K562 (cell line): ENCODE data around the gene ALDH3B2. TPM values are rescaled to one million over a fixed set of nuclear protein-coding genes. Genes with fewer than 3 reads are reported as not detected.

Experiments
- ATAC-seq: fragments of 200-7000 bp; cut with Tn5 transposase; 3 replicates; pipeline ENCODE4 v1.9.1; 2020; ENCODE audit warnings: moderate library complexity
- BruUV-seq: library from RNA; stranded (reverse); fragments of 400-500 nt; replicated peaks from 2 replicates; lab custom pipeline; 2021; lab: Mats Ljungman, UMichigan
- CTCF ChIA-PET: fragments of 300-600 bp; formaldehyde crosslinking; extraction: SDS; loops from one replicate; lab custom pipeline; 2021; ENCODE audit warnings: low intra/inter-chr PET ratio; lab: Yijun Ruan, JAX
- POLR2A ChIA-PET: fragments of 300-600, 350-650 bp; sonication (Branson Sonifier 250); formaldehyde crosslinking; extraction: SDS; loops from one replicate; lab custom pipeline; 2021; ENCODE audit warnings: antibody characterized with exemption, inconsistent platforms; lab: Yijun Ruan, JAX
- DNase-seq, 4 experiments: peaks; one replicate each; pipeline versions ENCODE4 v3.0.0 to v3.0.0-alpha.2; 2011 to 2018; ENCODE audit warnings: low spot score in 3 of 4, mixed read lengths in 3 of 4; ENCODE audit errors: extremely low read depth in 1 of 4
- FAIRE-seq: peaks from 2 replicates; lab custom pipeline; 2011; peaks lifted over from hg19 to GRCh38; lab: Jason Lieb, UNC
- H2AFZ ChIP-seq: 2 replicates; pipeline ENCODE4 v1.6.0; 2011; ENCODE audit warnings: low read depth, low read length, control low read depth, inconsistent platforms
- H3K27ac ChIP-seq: fragments of 200-600 bp; 3 replicates; pipeline ENCODE4 v1.8.0; 2011; ENCODE audit warnings: low read depth, mild to moderate bottlenecking, control low read depth, inconsistent platforms, low read length, moderate library complexity, mixed read lengths; ENCODE audit errors: extremely low read depth
- H3K27me3 ChIP-seq, 2 experiments: fragments of 300-600 bp in 1 of 2; 2 replicates in 1 of 2; 3 replicates in 1 of 2; pipeline versions ENCODE4 v1.6.0 to v1.8.0; 2011; ENCODE audit warnings: inconsistent platforms in 2 of 2, low read length in 2 of 2, mild to moderate bottlenecking in 1 of 2, mixed read lengths in 1 of 2, moderate library complexity in 1 of 2; ENCODE audit not compliant: control insufficient read depth in 2 of 2, insufficient read depth in 2 of 2
- H3K36me3 ChIP-seq: fragments of 300-600 bp; 3 replicates; pipeline ENCODE4 v1.8.0; 2011; ENCODE audit warnings: mild to moderate bottlenecking, low read length, inconsistent platforms; ENCODE audit not compliant: control insufficient read depth, insufficient read depth
- H3K4me1 ChIP-seq, 2 experiments: fragments of 200-600 bp in 1 of 2; replicated peaks in 1 of 2; 2 replicates in 1 of 2; 3 replicates in 1 of 2; pipeline versions ENCODE4 v1.5.1 to v1.8.0; 2011; ENCODE audit warnings: inconsistent platforms in 2 of 2, low read length in 2 of 2, mild to moderate bottlenecking in 1 of 2, mixed read lengths in 1 of 2, moderate library complexity in 1 of 2; ENCODE audit not compliant: control insufficient read depth in 2 of 2, insufficient read depth in 2 of 2
- H3K4me2 ChIP-seq: 2 replicates; pipeline ENCODE4 v1.6.1; 2011; ENCODE audit warnings: low read length, control low read depth, inconsistent platforms, mixed read lengths; ENCODE audit not compliant: insufficient read depth
- H3K4me3 ChIP-seq: fragments of 200-600 bp; sonication (generic), shearing (Covaris generic); 2 replicates; pipeline ENCODE4 v1.5.1; 2016; ENCODE audit warnings: control low read depth, inconsistent platforms
- H3K79me2 ChIP-seq: fragments of 200-600 bp; 3 replicates; pipeline ENCODE4 v1.8.0; 2011; ENCODE audit warnings: low read length, inconsistent platforms; ENCODE audit not compliant: control insufficient read depth, insufficient read depth
- H3K9ac ChIP-seq, 2 experiments: 2 replicates each; pipeline versions ENCODE4 v1.6.0 to v1.6.1; 2011; ENCODE audit warnings: low read depth in 2 of 2, low read length in 2 of 2, control low read depth in 1 of 2, inconsistent platforms in 1 of 2, mild to moderate bottlenecking in 1 of 2, mixed read lengths in 1 of 2; ENCODE audit not compliant: insufficient read depth in 1 of 2
- H3K9me1 ChIP-seq: one replicate; pipeline ENCODE4 v1.6.0; 2011; ENCODE audit warnings: inconsistent platforms, mild to moderate bottlenecking, low read length, moderate library complexity; ENCODE audit not compliant: control insufficient read depth, insufficient read depth
- H3K9me3 ChIP-seq: replicated peaks from 2 replicates; pipeline ENCODE4 v1.5.1; 2011; ENCODE audit warnings: low read depth, low read length, inconsistent platforms; ENCODE audit not compliant: control insufficient read depth, insufficient read depth
- H4K20me1 ChIP-seq: replicated peaks from 2 replicates; pipeline ENCODE4 v1.6.1; 2011; ENCODE audit warnings: low read length, inconsistent platforms, mixed read lengths; ENCODE audit not compliant: control insufficient read depth, insufficient read depth
- BRD4 ChIP-seq: fragments of 200-600 bp; sonication (generic); IDR thresholded peaks from 2 replicates; pipeline ENCODE4 v1.6.1; 2017; ENCODE audit warnings: inconsistent platforms
- HNRNPL ChIP-seq: fragments of 200-400 bp; formaldehyde crosslinking; IDR thresholded peaks from 2 replicates; pipeline ENCODE4 v1.6.1; 2017; ENCODE audit warnings: low read depth, mild to moderate bottlenecking, low read length
- POLR2G ChIP-seq: fragments of 200-400 bp; formaldehyde crosslinking; IDR thresholded peaks from 2 replicates; pipeline ENCODE4 v1.6.1; 2017; ENCODE audit warnings: low read depth, mild to moderate bottlenecking, antibody characterized with exemption, low read length, moderate library complexity
- SMAD2 ChIP-seq: fragments of 150-350 bp; IDR thresholded peaks from 2 replicates; pipeline ENCODE4 v1.6.1; 2014; ENCODE audit warnings: low read depth, mild to moderate bottlenecking, low read length
- TBL1XR1 ChIP-seq, 2 experiments: IDR thresholded peaks; 2 replicates each; pipeline ENCODE4 v1.6.1; 2012; ENCODE audit warnings: improper control_type of control experiment in 2 of 2, low read length in 2 of 2, mild to moderate bottlenecking in 1 of 2
- WGBS: fragments of 100-300 bp; shearing (Covaris generic); methylation state at CpG from one replicate; pipeline ENCODE4 v1.1.6; 2016; ENCODE audit warnings: low coverage, mixed read lengths; ENCODE audit not compliant: insufficient coverage; ENCODE audit errors: missing lambda C conversion rate; 5-methylcytosine and 5-hydroxymethylcytosine counted together
- in situ Hi-C: fragments of 300-500 bp; cut with MboI; formaldehyde crosslinking; loops from 4 replicates; pipeline ENCODE4 v1.15.0; 2018; ENCODE audit warnings: inconsistent platforms, mixed read lengths
- intact Hi-C: fragments of 100-400 bp; cut with micrococcal nuclease; formaldehyde crosslinking; loops from 2 replicates; pipeline ENCODE4 v1.14.2; 2022
- polyA plus RNA-seq, 8 experiments: library from polyadenylated mRNA; depleted of rRNA in 4 of 8; stranded (reverse) in 5 of 8; unstranded in 3 of 8; fragments of >200 nt; fragmentation: Nextera tagmentation in 2 of 8; fragmentation: Illumina TruSeq in 1 of 8; extraction: Ambion mirVana in 2 of 8; extraction: Trizol in 1 of 8; gene quantifications; 2 replicates each; pipeline versions ENCODE4 v1.2.1 to v1.2.3, GENCODE V29; 2011 to 2014; ENCODE audit warnings: inconsistent platforms in 1 of 8, missing spikeins in 1 of 8
- total RNA-seq, 7 experiments: library from RNA; depleted of rRNA in 6 of 7; stranded (reverse); fragments of >200 nt in 6 of 7; fragmentation: Illumina TruSeq in 2 of 7; extraction: Trizol in 2 of 7; gene quantifications; 2 replicates each; pipeline versions ENCODE4 v1.2.1 to v1.2.3, GENCODE V29; 2011 to 2021; ENCODE audit warnings: low replicate concordance in 1 of 7

The ALDH3B2 gene
- total and polyA plus RNA-seq, 9 of the 15 experiments (the other 6 are each of a cell fraction or from before 2014, with no cell fraction given): not detected

DNA sequence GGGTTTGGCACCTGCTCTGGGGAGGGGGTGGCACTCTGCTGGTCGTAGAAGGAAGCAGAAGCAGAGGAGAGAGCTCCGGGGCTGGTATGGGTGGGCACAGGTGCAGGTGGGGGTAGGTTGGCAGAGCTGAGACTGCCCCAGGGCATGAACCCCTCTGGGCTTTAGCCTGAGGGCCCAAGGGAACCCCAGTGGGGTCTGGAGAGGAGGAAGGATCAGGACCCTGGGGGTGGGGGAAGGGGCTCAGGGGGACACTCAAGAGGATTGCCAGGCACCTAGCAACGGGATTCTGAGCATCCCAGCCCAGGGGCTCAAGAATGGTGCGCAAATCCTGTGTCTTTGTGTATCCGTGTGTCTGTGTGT, 6.3 kb downstream of the ALDH3B2 start:
- Histone ChIP-seq H3K4me3 (no peak overlapping the region), H3K79me2 (no peaks in the 10 kb centered on the region), H3K9me1 (no peaks in the 10 kb centered on the region), H3K9me3 (0 out of 2 replicates have a peak, but pooled peaks cover 1% of the 10 kb centered on the region), H4K20me1 (0 out of 2 replicates have a peak, but pooled peaks cover 5% of the 10 kb centered on the region), H3K27me3 (peaks cover 11 to 39% of the 10 kb centered on the region in 2 experiments; a peak in 4 of 5 replicates), H3K9ac (no peak overlapping the region), H3K4me1 (peaks cover 0 to 30% of the 10 kb centered on the region in 2 experiments; a peak in 2 of 5 replicates), H3K27ac (no peak overlapping the region), H2AFZ (no peak overlapping the region), H3K36me3 (no peaks in the 10 kb centered on the region), H3K4me2 (no peak overlapping the region)
- DNase-seq (no peak), ATAC-seq (no peak), FAIRE-seq (no peak)
- ChIA-PET CTCF (no interaction called here), POLR2A (interaction anchor here (0.8 kb wide), 1 partner anchor 78 kb away, joined by 3 read pairs; no protein-coding TSS in a partner anchor)
- WGBS: 28% methylated on average over 3 of the region's 5 CpGs
- intact Hi-C loops: no loop called here
- in situ Hi-C loops: loop anchor here (10.0 kb wide), 1 partner anchor 127 kb away; no protein-coding TSS in a partner anchor
- BruUV-seq: no TSS peak
- TF ChIP-seq BRD4 (no peak), HNRNPL (no peak), POLR2G (no peak), SMAD2 (no peak), TBL1XR1 (IDR thresholded peaks at IDR 0.05; ENCODE audit: low read length in 2 of 2) (no peak)
